Transverse colon (tissue), 4 donors: ENCODE measurements around the gene NDUFAF4.

Source experiments
- POLR2A ChIP-seq: fragments of 450-650 bp; IDR thresholded peaks from one replicate; pipeline ENCODE4 v1.6.1; 2016; ENCODE audit warnings: antibody characterized with exemption, mild to moderate bottlenecking, moderate library complexity
- POLR2AphosphoS5 ChIP-seq, 3 donors: sonication (generic); formaldehyde crosslinking; IDR thresholded peaks; one replicate each; pipeline ENCODE4 v1.6.1; 2016; ENCODE audit warnings: antibody characterized with exemption in 3 of 3
- TF ChIP-seq, protein P1 (sequence below), 5 experiments: fragments of 200-600 bp in 3 of 5; fragments of 450-650 bp in 2 of 5; sonication (generic) in 3 of 5; IDR thresholded peaks; 1 replicate in 2 of 5; 2 replicates in 3 of 5; pipeline ENCODE4 v1.5.1; 2016 to 2017; ENCODE audit warnings: antibody characterized with exemption in 5 of 5, inconsistent platforms in 3 of 5, mild to moderate bottlenecking in 2 of 5, moderate library complexity in 1 of 5

DNA sequence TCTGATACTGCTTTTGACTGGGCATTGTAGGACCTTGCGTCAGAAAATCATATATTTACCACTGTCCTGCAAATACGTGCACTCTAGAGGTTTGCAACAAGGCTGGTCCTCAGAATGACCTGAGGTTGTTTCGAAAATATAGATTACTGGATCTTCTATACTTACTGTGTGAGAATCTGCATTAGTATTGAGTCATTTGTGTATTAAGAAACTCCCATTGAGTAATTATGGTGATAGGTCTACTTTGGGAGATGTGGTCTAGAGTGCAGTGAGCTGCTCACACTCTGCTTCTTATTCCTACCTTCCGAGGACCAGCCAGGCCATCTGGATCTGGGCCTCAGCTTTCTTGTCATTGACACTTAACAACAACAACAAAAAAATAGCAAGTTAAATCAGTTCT, 36.4 kb upstream of the NDUFAF4 start:
- TF ChIP-seq POLR2A (no peak), POLR2AphosphoS5 (IDR thresholded peaks at IDR 0.05) (no peak)
- TF ChIP-seq, protein P1, sequence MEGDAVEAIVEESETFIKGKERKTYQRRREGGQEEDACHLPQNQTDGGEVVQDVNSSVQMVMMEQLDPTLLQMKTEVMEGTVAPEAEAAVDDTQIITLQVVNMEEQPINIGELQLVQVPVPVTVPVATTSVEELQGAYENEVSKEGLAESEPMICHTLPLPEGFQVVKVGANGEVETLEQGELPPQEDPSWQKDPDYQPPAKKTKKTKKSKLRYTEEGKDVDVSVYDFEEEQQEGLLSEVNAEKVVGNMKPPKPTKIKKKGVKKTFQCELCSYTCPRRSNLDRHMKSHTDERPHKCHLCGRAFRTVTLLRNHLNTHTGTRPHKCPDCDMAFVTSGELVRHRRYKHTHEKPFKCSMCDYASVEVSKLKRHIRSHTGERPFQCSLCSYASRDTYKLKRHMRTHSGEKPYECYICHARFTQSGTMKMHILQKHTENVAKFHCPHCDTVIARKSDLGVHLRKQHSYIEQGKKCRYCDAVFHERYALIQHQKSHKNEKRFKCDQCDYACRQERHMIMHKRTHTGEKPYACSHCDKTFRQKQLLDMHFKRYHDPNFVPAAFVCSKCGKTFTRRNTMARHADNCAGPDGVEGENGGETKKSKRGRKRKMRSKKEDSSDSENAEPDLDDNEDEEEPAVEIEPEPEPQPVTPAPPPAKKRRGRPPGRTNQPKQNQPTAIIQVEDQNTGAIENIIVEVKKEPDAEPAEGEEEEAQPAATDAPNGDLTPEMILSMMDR (IDR thresholded peaks at IDR 0.05) = no peak
